MM.1S (cell line): Measurements from ENCODE around the gene PCDHGA2.
"Not testable (repeated sequence)": the region's sequence is repeated elsewhere in the genome, so short reads cannot be mapped to it uniquely, and the experiment has no call there.

Experiments
- DNase-seq: peaks from one replicate; pipeline ENCODE4 v3.0.0-alpha.2; 2015
- H2AFZ ChIP-seq: fragments of 300-600 bp; sonication (generic); 2 replicates; pipeline ENCODE4 v1.6.0; 2016; ENCODE audit warnings: antibody characterized with exemption, low read length
- H3F3A ChIP-seq: fragments of 300-600 bp; sonication (generic); 2 replicates; pipeline ENCODE4 v1.6.1; 2016; ENCODE audit warnings: mild to moderate bottlenecking, antibody characterized with exemption, low read length, moderate library complexity, mixed read lengths; ENCODE audit not compliant: insufficient read depth
- H3K27ac ChIP-seq: fragments of 300-600 bp; sonication (generic); 2 replicates; pipeline ENCODE4 v1.5.1; 2016; ENCODE audit warnings: mild to moderate bottlenecking, low read length
- H3K27me3 ChIP-seq: fragments of 300-600 bp; sonication (generic); replicated peaks from 2 replicates; pipeline ENCODE4 v1.6.0; 2016; ENCODE audit warnings: low read length; ENCODE audit not compliant: insufficient read depth
- H3K36me3 ChIP-seq: fragments of 300-600 bp; sonication (generic); replicated peaks from 2 replicates; pipeline ENCODE4 v1.6.1; 2016; ENCODE audit warnings: mild to moderate bottlenecking, low read length, mixed read lengths; ENCODE audit not compliant: insufficient read depth
- H3K4me1 ChIP-seq: fragments of 300-600 bp; sonication (generic); 2 replicates; pipeline ENCODE4 v1.6.1; 2016; ENCODE audit warnings: low read length, mixed read lengths
- H3K4me2 ChIP-seq: fragments of 300-600 bp; sonication (generic); 2 replicates; pipeline ENCODE4 v1.6.0; 2016; ENCODE audit warnings: low read depth, low read length
- H3K4me3 ChIP-seq: fragments of 300-600 bp; sonication (generic); 2 replicates; pipeline ENCODE4 v1.5.1; 2016; ENCODE audit warnings: low read length, mixed read lengths
- H3K79me2 ChIP-seq: fragments of 300-600 bp; sonication (generic); 2 replicates; pipeline ENCODE4 v1.6.1; 2016; ENCODE audit warnings: mixed run types, low read length, mixed read lengths
- H3K9ac ChIP-seq: fragments of 300-600 bp; sonication (generic); 2 replicates; pipeline ENCODE4 v1.6.1; 2016; ENCODE audit warnings: low read length, mixed read lengths
- H3K9me2 ChIP-seq: fragments of 300-600 bp; sonication (generic); replicated peaks from 2 replicates; pipeline ENCODE4 v1.6.1; 2016; ENCODE audit warnings: mild to moderate bottlenecking, low read length, mixed read lengths; ENCODE audit not compliant: insufficient read depth
- H3K9me3 ChIP-seq: fragments of 300-600 bp; sonication (generic); replicated peaks from 2 replicates; pipeline ENCODE4 v1.6.1; 2016; ENCODE audit warnings: mild to moderate bottlenecking, low read length, mixed read lengths; ENCODE audit not compliant: insufficient read depth
- H4K20me1 ChIP-seq: fragments of 300-600 bp; sonication (generic); 2 replicates; pipeline ENCODE4 v1.6.1; 2016; ENCODE audit warnings: mild to moderate bottlenecking, low read length, moderate library complexity, mixed read lengths; ENCODE audit not compliant: insufficient read depth
- CTCF ChIP-seq: fragments of 300-600 bp; sonication (generic); IDR thresholded peaks from 2 replicates; pipeline ENCODE4 v1.5.1; 2016; ENCODE audit warnings: antibody characterized with exemption, low read length, mixed read lengths
- EZH2 ChIP-seq: fragments of 300-600 bp; sonication (generic); optimal IDR thresholded peaks from 2 replicates; pipeline ENCODE3; 2017; ENCODE audit warnings: low read depth, mild to moderate bottlenecking, antibody characterized with exemption, low read length, mixed read lengths
- EZH2phosphoT487 ChIP-seq: fragments of 300-600 bp; sonication (generic); IDR thresholded peaks from 2 replicates; pipeline ENCODE4 v1.6.1; 2018; ENCODE audit warnings: antibody characterized with exemption, low read length

Gene PCDHGA2

GRCh38 chr5:141326088-141326854, 12.3 kb upstream of the PCDHGA2 start:
- no peaks in the 10 kb centered on the region for H4K20me1 ChIP-seq
- no peaks in the 10 kb centered on the region for H3K9me3 ChIP-seq
- no peak overlapping the region for H3K27ac ChIP-seq
- no peaks in the 10 kb centered on the region for H3K9me2 ChIP-seq
- TF ChIP-seq EZH2phosphoT487 (no peak), EZH2 (no peak), CTCF (no peak)
- no peaks in the 10 kb centered on the region for H3F3A ChIP-seq
- H3K36me3 ChIP-seq, result no peaks in the 10 kb centered on the region
- H3K9ac ChIP-seq, result no peak overlapping the region
- H3K4me3 ChIP-seq, result no peak overlapping the region
- H3K27me3 ChIP-seq, result 0 out of 2 replicates have a peak, but pooled peaks cover 5% of the 10 kb centered on the region
- H3K4me2 ChIP-seq, result no peak overlapping the region
- no peaks in the 10 kb centered on the region for H3K79me2 ChIP-seq
- no peak overlapping the region for H2AFZ ChIP-seq
- H3K4me1 ChIP-seq, result no peaks in the 10 kb centered on the region
- no peak for DNase-seq

GRCh38 chr5:141328231-141328630, 10.3 kb upstream of the PCDHGA2 start:
- Histone ChIP-seq H3K4me1 (no peaks in the 10 kb centered on the region), H3K4me3 (no peak overlapping the region), H4K20me1 (no peaks in the 10 kb centered on the region), H3K36me3 (no peaks in the 10 kb centered on the region), H2AFZ (no peak overlapping the region), H3K9ac (no peak overlapping the region), H3K9me2 (no peaks in the 10 kb centered on the region), H3K27ac (no peak overlapping the region), H3K9me3 (no peaks in the 10 kb centered on the region), H3K4me2 (no peak overlapping the region), H3K27me3 (no peaks in the 10 kb centered on the region), H3F3A (no peaks in the 10 kb centered on the region), H3K79me2 (no peaks in the 10 kb centered on the region)
- no peak for DNase-seq
- TF ChIP-seq CTCF, result no peak
- no peak for TF ChIP-seq EZH2
- no peak for TF ChIP-seq EZH2phosphoT487

- Histone ChIP-seq H4K20me1 (no peaks in the 10 kb centered on the region), H3K4me3 (peak within 1 kb of the TSS; percentile 59), H3K27ac (no peak within 1 kb of the TSS), H3K9me3 (no peaks in the 10 kb centered on the region), H3K4me2 (peak within 1 kb of the TSS; percentile 75), H3K9me2 (no peaks in the 10 kb centered on the region), H3K27me3 (0 out of 2 replicates have a peak, but pooled peaks cover 6% of the 10 kb centered on the region), H3F3A (no peaks in the 10 kb centered on the region), H2AFZ (peak within 1 kb of the TSS; percentile 73), H3K79me2 (no peaks in the 10 kb centered on the region), H3K9ac (peak within 1 kb of the TSS; percentile 34; the same call in 1 of the 2 replicates), H3K36me3 (no peaks in the 10 kb centered on the region), H3K4me1 (no peaks in the 10 kb centered on the region)
- TF ChIP-seq EZH2 (no peak), CTCF (peak; percentile 74)
- peak; percentile 70 for DNase-seq
These were observed 8.1 kb upstream of the PCDHGA2 start, which contains the start of gene PCDHGA1 for GRCh38 chr5:141330299-141331080. PCDHGA1 (plus strand) TSS chr5:141330514.

- not testable (repeated sequence) for H3K9me2 ChIP-seq, H3K36me3 ChIP-seq, H3K27ac ChIP-seq, H3K79me2 ChIP-seq, H3K27me3 ChIP-seq, H3K4me2 ChIP-seq, H3K9ac ChIP-seq, H3K4me1 ChIP-seq, H3K4me3 ChIP-seq, H3F3A ChIP-seq, H3K9me3 ChIP-seq, H4K20me1 ChIP-seq, H2AFZ ChIP-seq, DNase-seq
These were observed 6.0 kb upstream of the PCDHGA2 start for GRCh38 chr5:141332571-141332970.

- not testable (repeated sequence) for H3K27ac ChIP-seq, H3K79me2 ChIP-seq, DNase-seq, H3K9ac ChIP-seq, H3F3A ChIP-seq, H2AFZ ChIP-seq, H3K9me3 ChIP-seq, H3K4me3 ChIP-seq, H4K20me1 ChIP-seq, H3K9me2 ChIP-seq, H3K4me2 ChIP-seq, H3K27me3 ChIP-seq, H3K36me3 ChIP-seq, H3K4me1 ChIP-seq
These were observed 2.3 kb downstream of the PCDHGA2 start for GRCh38 chr5:141340781-141341354.
